SK-N-SH treated with all-trans-retinoic acid at 6 μM for 48 hours (cell line): ENCODE data around the gene TNFAIP8.

Experiments
- ATAC-seq: fragments of 200-7000 bp; cut with Tn5 transposase; 3 replicates; pipeline ENCODE4 v1.9.1; 2020; ENCODE audit warnings: mild to moderate bottlenecking, moderate library complexity
- ARNTL ChIP-seq: fragments of 450-650 bp; formaldehyde crosslinking; IDR thresholded peaks from 2 replicates; pipeline ENCODE4 v1.5.0; 2020; ENCODE audit warnings: low read depth, mild to moderate bottlenecking, moderate library complexity, borderline replicate concordance
- BACH2 ChIP-seq: fragments of 250-450 bp; sonication (Bioruptor Pico); IDR thresholded peaks from 2 replicates; pipeline ENCODE4 v1.9.0; 2021; ENCODE audit warnings: mild to moderate bottlenecking, borderline replicate concordance
- CREB5 ChIP-seq: fragments of 250-450 bp; sonication (Bioruptor Pico); IDR thresholded peaks from 2 replicates; pipeline ENCODE4 v1.5.1; 2020; ENCODE audit warnings: low read depth, mild to moderate bottlenecking, moderate library complexity
- CSDC2 ChIP-seq: fragments of 250-450 bp; sonication (Bioruptor Pico); IDR thresholded peaks from 2 replicates; pipeline ENCODE4 v1.5.0; 2020; ENCODE audit warnings: mild to moderate bottlenecking, moderate library complexity
- CSRNP3 ChIP-seq: fragments of 250-450 bp; sonication (Bioruptor Pico); IDR thresholded peaks from 2 replicates; pipeline ENCODE4 v1.5.1; 2021; ENCODE audit warnings: mild to moderate bottlenecking, moderate library complexity
- ESRRG ChIP-seq: fragments of 250-450 bp; sonication (Bioruptor Pico); IDR thresholded peaks from 2 replicates; pipeline ENCODE4 v1.6.1; 2021; ENCODE audit warnings: mild to moderate bottlenecking
- GLIS3 ChIP-seq: fragments of 250-450 bp; sonication (Bioruptor Pico); IDR thresholded peaks from 2 replicates; pipeline ENCODE4 v1.5.0; 2020; ENCODE audit warnings: mild to moderate bottlenecking, moderate library complexity
- ISL1 ChIP-seq: fragments of 250-450 bp; sonication (Bioruptor Pico); IDR thresholded peaks from 2 replicates; pipeline ENCODE4 v2.1.2; 2022; ENCODE audit warnings: mild to moderate bottlenecking, moderate library complexity
- OSR1 ChIP-seq: fragments of 250-450 bp; sonication (Bioruptor Pico); IDR thresholded peaks from 2 replicates; pipeline ENCODE4 v1.8.0; 2022; ENCODE audit warnings: moderate library complexity, mild to moderate bottlenecking, inconsistent platforms
- PATZ1 ChIP-seq: fragments of 250-450 bp; sonication (Bioruptor Pico); IDR thresholded peaks from 2 replicates; pipeline ENCODE4 v1.8.0; 2020; ENCODE audit warnings: mild to moderate bottlenecking, moderate library complexity, borderline replicate concordance
- POU6F1 ChIP-seq: fragments of 250-450 bp; sonication (Bioruptor Pico); IDR thresholded peaks from 2 replicates; pipeline ENCODE4 v1.8.0; 2021; ENCODE audit warnings: low read depth, mild to moderate bottlenecking, moderate library complexity, borderline replicate concordance
- PPARA ChIP-seq: fragments of 250-450 bp; sonication (Bioruptor Pico); IDR thresholded peaks from 2 replicates; pipeline ENCODE4 v1.5.0; 2020; ENCODE audit warnings: mild to moderate bottlenecking, borderline replicate concordance
- RARB ChIP-seq: fragments of 250-450 bp; sonication (Bioruptor Pico); IDR thresholded peaks from 2 replicates; pipeline ENCODE4 v1.8.0; 2021; ENCODE audit warnings: mild to moderate bottlenecking, moderate library complexity
- SNAI2 ChIP-seq: fragments of 250-450 bp; sonication (Bioruptor Pico); IDR thresholded peaks from 2 replicates; pipeline ENCODE4 v1.5.0; 2020; ENCODE audit warnings: mild to moderate bottlenecking, moderate library complexity
- TCF4 ChIP-seq: fragments of 250-450 bp; sonication (Bioruptor Pico); IDR thresholded peaks from 2 replicates; pipeline ENCODE4 v1.8.0; 2021; ENCODE audit warnings: mild to moderate bottlenecking, moderate library complexity, borderline replicate concordance
- TOX ChIP-seq: fragments of 250-450 bp; sonication (Bioruptor Pico); IDR thresholded peaks from 2 replicates; pipeline ENCODE4 v1.8.0; 2021; ENCODE audit warnings: mild to moderate bottlenecking, moderate library complexity, borderline replicate concordance
- TSHZ2 ChIP-seq: fragments of 250-450 bp; sonication (Bioruptor Pico); IDR thresholded peaks from 2 replicates; pipeline ENCODE4 v1.5.0; 2020; ENCODE audit warnings: mild to moderate bottlenecking, moderate library complexity
- ZC3H10 ChIP-seq: fragments of 250-450 bp; sonication (Bioruptor Pico); IDR thresholded peaks from 2 replicates; pipeline ENCODE4 v1.5.1; 2021; ENCODE audit warnings: mild to moderate bottlenecking, moderate library complexity
- ZFP3 ChIP-seq: fragments of 250-450 bp; sonication (Bioruptor Pico); IDR thresholded peaks from 2 replicates; pipeline ENCODE4 v1.5.0; 2020; ENCODE audit warnings: mild to moderate bottlenecking, moderate library complexity
- ZFP30 ChIP-seq: fragments of 450-650 bp; formaldehyde crosslinking; IDR thresholded peaks from 2 replicates; pipeline ENCODE4 v1.5.0; 2022; ENCODE audit warnings: mild to moderate bottlenecking, moderate library complexity
- ZNF565 ChIP-seq: fragments of 450-650 bp; formaldehyde crosslinking; conservative IDR thresholded peaks from 2 replicates; pipeline ENCODE4 v1.5.0; 2020; ENCODE audit warnings: low read depth, mild to moderate bottlenecking, moderate library complexity
- ZNF70 ChIP-seq: fragments of 450-650 bp; formaldehyde crosslinking; IDR thresholded peaks from 2 replicates; pipeline ENCODE4 v1.5.0; 2020; ENCODE audit warnings: mild to moderate bottlenecking, moderate library complexity
- ZNF8 ChIP-seq: fragments of 450-650 bp; formaldehyde crosslinking; IDR thresholded peaks from 2 replicates; pipeline ENCODE4 v1.5.0; 2020; ENCODE audit warnings: mild to moderate bottlenecking, moderate library complexity

The TNFAIP8 gene

GRCh38 chr5:119316906-119317305, 38.9 kb upstream of the TNFAIP8 start (continued):
- no peak for TF ChIP-seq ZNF70 (CRISPR knock-in tag)

- TF ChIP-seq RARB (CRISPR knock-in tag): no peak
- TF ChIP-seq TCF4 (CRISPR knock-in tag): no peak
- TF ChIP-seq CREB5 (CRISPR knock-in tag): no peak
- TF ChIP-seq ZNF8 (CRISPR knock-in tag): no peak
- no peak for TF ChIP-seq POU6F1 (CRISPR knock-in tag)
- TF ChIP-seq CSDC2: no peak
- TF ChIP-seq ZC3H10: no peak
- TF ChIP-seq ZFP30: no peak
- TF ChIP-seq TOX (CRISPR knock-in tag): no peak
- TF ChIP-seq PATZ1 (CRISPR knock-in tag): no peak
- no peak for TF ChIP-seq ESRRG
- no peak for TF ChIP-seq BACH2 (CRISPR knock-in tag)
- no peak for TF ChIP-seq ARNTL (CRISPR knock-in tag)
- TF ChIP-seq OSR1 (CRISPR knock-in tag): no peak
- no peak for TF ChIP-seq ZNF70 (CRISPR knock-in tag)
- ATAC-seq: no peak
These were observed 37.4 kb upstream of the TNFAIP8 start for GRCh38 chr5:119318256-119318894.

- no peak for ATAC-seq
- TF ChIP-seq ZC3H10: no peak
- TF ChIP-seq TSHZ2 (CRISPR knock-in tag): no peak
- TF ChIP-seq PPARA (CRISPR knock-in tag): no peak
- no peak for TF ChIP-seq RARB (CRISPR knock-in tag)
- no peak for TF ChIP-seq CREB5 (CRISPR knock-in tag)
- TF ChIP-seq ISL1 (CRISPR knock-in tag): no peak
- no peak for TF ChIP-seq ZNF565 (CRISPR knock-in tag)
- TF ChIP-seq PATZ1 (CRISPR knock-in tag): no peak
- no peak for TF ChIP-seq BACH2 (CRISPR knock-in tag)
- TF ChIP-seq SNAI2 (CRISPR knock-in tag): no peak
- TF ChIP-seq POU6F1 (CRISPR knock-in tag): no peak
- TF ChIP-seq GLIS3 (CRISPR knock-in tag): no peak
- TF ChIP-seq ZNF8 (CRISPR knock-in tag): no peak
- TF ChIP-seq ESRRG: no peak
- TF ChIP-seq ZFP30: no peak
- TF ChIP-seq TCF4 (CRISPR knock-in tag): no peak
- no peak for TF ChIP-seq CSRNP3
- TF ChIP-seq ZFP3 (CRISPR knock-in tag): no peak
These were observed 36.4 kb upstream of the TNFAIP8 start for GRCh38 chr5:119319401-119319800.
